Heart left ventricle (tissue), 16 donors: ENCODE measurements around the gene PFDN5. TPM values are rescaled to one million over a fixed set of nuclear protein-coding genes. Genes with fewer than 3 reads are reported as not detected.
A peak's percentile ranks its signal among the peaks of the same experiment; 100 is the strongest.

ENCODE experiments used
- ATAC-seq, 4 donors: fragments of 200-7000 bp; cut with Tn5 transposase; one replicate each; pipeline ENCODE4 v1.9.1; 2020 to 2022; ENCODE audit warnings: moderate library complexity in 4 of 4, mild to moderate bottlenecking in 3 of 4, moderate number of reproducible peaks in 1 of 4
- DNase-seq, 5 donors: peaks; one replicate each; pipeline ENCODE4 v3.0.0-alpha.2; 2020
- H3K27ac ChIP-seq, 12 donors: fragments of 200-600 bp; sonication (generic) in 4 of 12; one replicate each; pipeline versions ENCODE4 v1.5.0 to v1.8.0; 2016 to 2022; ENCODE audit warnings: mild to moderate bottlenecking in 2 of 12
- H3K27me3 ChIP-seq, 9 donors: fragments of 200-600 bp; sonication (generic) in 2 of 9; one replicate each; pipeline versions ENCODE4 v1.5.1 to v1.8.0; 2016 to 2022; ENCODE audit warnings: mild to moderate bottlenecking in 3 of 9
- H3K36me3 ChIP-seq, 9 donors: fragments of 200-600 bp; sonication (generic) in 2 of 9; one replicate each; pipeline versions ENCODE4 v1.5.0 to v1.8.0; 2018 to 2022; ENCODE audit warnings: mild to moderate bottlenecking in 2 of 9
- H3K4me1 ChIP-seq, 12 donors: fragments of 200-600 bp; sonication (generic) in 4 of 12; one replicate each; pipeline versions ENCODE4 v1.5.0 to v1.8.0; 2016 to 2022; ENCODE audit warnings: mild to moderate bottlenecking in 3 of 12
- H3K4me3 ChIP-seq, 12 donors: fragments of 200-600 bp; sonication (generic) in 4 of 12; one replicate each; pipeline versions ENCODE4 v1.5.0 to v1.8.0; 2017 to 2022; ENCODE audit warnings: mild to moderate bottlenecking in 9 of 12, moderate library complexity in 4 of 12
- H3K9me3 ChIP-seq, 12 donors: fragments of 200-600 bp; sonication (generic) in 4 of 12; one replicate each; pipeline versions ENCODE4 v1.5.0 to v1.8.0; 2016 to 2022; ENCODE audit warnings: mild to moderate bottlenecking in 1 of 12
- POLR2A ChIP-seq, 2 donors: fragments of 450-650 bp; IDR thresholded peaks; one replicate each; pipeline ENCODE4 v1.6.1; 2017; ENCODE audit warnings: antibody characterized with exemption in 2 of 2, mild to moderate bottlenecking in 2 of 2, moderate library complexity in 2 of 2
- WGBS, 4 donors: extraction: QIAGEN DNeasy Blood & Tissue Kit in 2 of 4; methylation state at CpG; one replicate each; pipeline versions ENCODE4 v1.1.5 to v1.1.7; 2013 to 2018; 5-methylcytosine and 5-hydroxymethylcytosine counted together
- intact Hi-C, 10 donors: fragments of 100-400 bp; cut with DNase I; formaldehyde crosslinking; loops; one replicate each; pipeline versions ENCODE4 v1.11.1 to v1.14.2; 2022
- polyA plus RNA-seq, 2 donors: library from polyadenylated mRNA; stranded (reverse); fragments of 200-250 nt; gene quantifications; one replicate each; pipeline ENCODE4 v1.2.3, GENCODE V29; 2013
- total RNA-seq, 9 donors: library from RNA; depleted of rRNA in 2 of 9; stranded (reverse); fragments of >200 nt in 2 of 9; fragmentation: NEBNext Ultra II Directional in 3 of 9; extraction: Animal tissue kit (Norgen Biotek cat#: 25700) in 3 of 9; gene quantifications; one replicate each; pipeline versions ENCODE4 v1.1.0 to v1.2.4, GENCODE V29; 2016 to 2023
- TF ChIP-seq, protein P1 (sequence below), 12 donors: fragments of 200-600 bp; sonication (generic) in 4 of 12; IDR thresholded peaks; one replicate each; pipeline versions ENCODE4 v1.5.0 to v1.8.0; 2018 to 2022; ENCODE audit warnings: antibody characterized with exemption in 12 of 12, mild to moderate bottlenecking in 5 of 12
- donor health status: ischemic (EF 13 %, LVEDD 7.1; RV severe dilation, severe dysfunction).
- donor health status: healthy with polysubstance abuse.
- donor health status: DM: no; HTN: yes; CAD: no.
- donor health status: DM: no; HTN: no; CAD: no.
- donor health status: ischemic (EF 25% LVEDD 6.9; RV normal size, moderate dysfunction).
- donor health status: ischemic (EF 25% LVEDD 5.7; RV mildly dilated, moderate dysfunction).
- donor health status: healthy.
- donor health status: DM: yes; HTN: yes; CAD: no.
- donor health status: ischemic (EF 35%, LVEDD 5.7; RV mildly dilated, moderate dysfunction).
- donor health status: nonischemic (EF 11% LVEDD 7.7; RV severe dilation, severe dysfunction).
- donor health status: DM: yes; HTN: yes; CAD: no.
- donor health status: PGD.
- donor health status: ischemic (EF 29% LVEDD 5.4; RV normal size, mild dysfunction).
- donor health status: nonischemic (EF 23%, LVEDD 6.1; RV moderate dilation, normal function).

The PFDN5 gene
- total and polyA plus RNA-seq, 11 donors, result 289 to 979 (median 360) TPM

- ATAC-seq (no peak), DNase-seq (no peak)
- TF ChIP-seq, protein P1, sequence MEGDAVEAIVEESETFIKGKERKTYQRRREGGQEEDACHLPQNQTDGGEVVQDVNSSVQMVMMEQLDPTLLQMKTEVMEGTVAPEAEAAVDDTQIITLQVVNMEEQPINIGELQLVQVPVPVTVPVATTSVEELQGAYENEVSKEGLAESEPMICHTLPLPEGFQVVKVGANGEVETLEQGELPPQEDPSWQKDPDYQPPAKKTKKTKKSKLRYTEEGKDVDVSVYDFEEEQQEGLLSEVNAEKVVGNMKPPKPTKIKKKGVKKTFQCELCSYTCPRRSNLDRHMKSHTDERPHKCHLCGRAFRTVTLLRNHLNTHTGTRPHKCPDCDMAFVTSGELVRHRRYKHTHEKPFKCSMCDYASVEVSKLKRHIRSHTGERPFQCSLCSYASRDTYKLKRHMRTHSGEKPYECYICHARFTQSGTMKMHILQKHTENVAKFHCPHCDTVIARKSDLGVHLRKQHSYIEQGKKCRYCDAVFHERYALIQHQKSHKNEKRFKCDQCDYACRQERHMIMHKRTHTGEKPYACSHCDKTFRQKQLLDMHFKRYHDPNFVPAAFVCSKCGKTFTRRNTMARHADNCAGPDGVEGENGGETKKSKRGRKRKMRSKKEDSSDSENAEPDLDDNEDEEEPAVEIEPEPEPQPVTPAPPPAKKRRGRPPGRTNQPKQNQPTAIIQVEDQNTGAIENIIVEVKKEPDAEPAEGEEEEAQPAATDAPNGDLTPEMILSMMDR (IDR thresholded peaks at IDR 0.05), result no peak
- Histone ChIP-seq H3K9me3 (no peaks in the 10 kb centered on the region), H3K27ac (peak overlapping the region in 3 of 12 donors; percentile 91 to 96 (median 92)), H3K36me3 (peaks cover 0 to 26% (median 16%) of the 10 kb centered on the region in 9 donors), H3K4me3 (peak overlapping the region in 7 of 12 donors; percentile 66 to 97 (median 87)), H3K4me1 (peaks cover 0 to 39% (median 24%) of the 10 kb centered on the region in 12 donors), H3K27me3 (no peaks in the 10 kb centered on the region)
- intact Hi-C loops, result loop anchor here in 2 of 10 donors (2.0 to 5.0 kb wide), 2 partner anchors 32 to 41 kb away; no protein-coding TSS in a partner anchor
- WGBS, 4 donors, result 87 to 93% (median 92%) methylated on average over 12 to 13 of the region's 13 CpGs
Measured at GRCh38 chr12:53253298-53253697, 42.0 kb upstream of the PFDN5 start.

DNA sequence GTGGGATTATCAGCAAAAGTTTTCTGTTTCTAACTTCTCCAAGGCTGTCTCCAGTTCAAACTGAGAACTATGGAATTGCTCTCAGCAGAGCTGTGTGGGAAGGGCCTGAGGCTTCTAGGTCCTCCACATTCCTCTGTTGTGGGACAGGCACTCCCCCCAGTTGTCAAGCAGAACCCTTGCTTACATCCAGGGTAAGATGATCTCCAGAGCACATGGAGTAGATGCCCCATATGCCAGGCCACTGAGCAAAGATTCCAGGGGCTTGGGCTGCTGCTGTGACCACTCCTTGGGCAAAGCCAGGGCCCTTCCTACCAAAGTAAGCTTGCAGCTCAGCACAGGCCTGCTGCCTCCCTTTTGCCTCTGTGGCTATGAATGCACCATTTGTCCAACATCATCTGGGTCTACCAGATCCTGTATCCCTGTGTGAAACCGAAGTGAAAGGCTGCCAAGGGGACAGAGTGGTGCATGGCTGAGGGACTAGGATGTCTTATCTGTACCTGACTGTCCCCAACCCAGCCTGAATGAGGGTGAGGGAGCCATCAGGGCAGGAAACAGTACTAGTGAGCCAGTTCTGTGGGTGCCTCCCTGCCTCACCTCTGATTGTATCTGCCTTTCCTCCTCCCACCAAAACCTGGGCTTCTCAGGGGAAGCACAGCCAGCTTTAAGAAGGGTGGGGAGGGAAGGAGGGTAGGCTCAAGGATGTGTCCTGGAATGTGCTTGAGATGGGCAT is 40.4 kb upstream of the PFDN5 start:
- Histone ChIP-seq H3K36me3 (peaks cover 0 to 26% (median 16%) of the 10 kb centered on the region in 9 donors), H3K9me3 (no peaks in the 10 kb centered on the region), H3K4me1 (peaks cover 0 to 39% (median 24%) of the 10 kb centered on the region in 12 donors), H3K4me3 (no peak overlapping the region), H3K27ac (no peak overlapping the region), H3K27me3 (no peaks in the 10 kb centered on the region)
- intact Hi-C loops, result loop anchor here in 1 of 10 donors (5.0 kb wide), 1 partner anchor 43 kb away; no protein-coding TSS in a partner anchor
- WGBS, 4 donors, result 75 to 85% (median 82%) methylated on average over 1 of the region's 1 CpG
- no peak for ATAC-seq
- no peak for DNase-seq
- TF ChIP-seq POLR2A (IDR thresholded peaks at IDR 0.05), result no peak

DNA sequence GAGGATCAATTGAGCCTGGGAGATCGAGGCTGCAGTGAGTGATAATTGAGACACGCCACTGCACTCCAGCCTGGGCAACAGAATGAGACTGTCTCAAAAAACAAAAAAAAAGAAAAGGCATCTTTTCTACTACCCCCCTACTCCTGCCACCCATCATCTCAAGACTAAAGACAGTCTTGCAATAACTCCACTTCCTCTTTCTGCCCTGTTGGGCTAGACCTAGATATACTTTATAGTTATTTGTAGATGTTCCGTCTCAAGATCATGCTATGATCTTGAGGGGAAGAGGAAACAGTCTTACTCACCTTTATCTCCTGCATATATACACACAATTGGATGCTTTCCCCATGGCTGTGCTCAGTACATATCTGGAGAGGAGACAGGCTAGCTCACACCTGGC is 39.3 kb upstream of the PFDN5 start:
- H3K4me3 ChIP-seq, result no peak overlapping the region
- H3K36me3 ChIP-seq, result peaks cover 0 to 26% (median 16%) of the 10 kb centered on the region in 9 donors
- H3K27ac ChIP-seq, result no peak overlapping the region
- H3K9me3 ChIP-seq, result no peaks in the 10 kb centered on the region
- no peak for DNase-seq
- no peak for ATAC-seq
- no peaks in the 10 kb centered on the region for H3K27me3 ChIP-seq
- WGBS, 4 donors, result 84 to 95% (median 90%) methylated on average over 3 of the region's 3 CpGs
- intact Hi-C loops, result no loop called here
- H3K4me1 ChIP-seq, result peaks cover 0 to 34% (median 19%) of the 10 kb centered on the region in 12 donors
- no peak for TF ChIP-seq POLR2A (IDR thresholded peaks at IDR 0.05)
- TF ChIP-seq, protein P1 (IDR thresholded peaks at IDR 0.05), result no peak

DNA sequence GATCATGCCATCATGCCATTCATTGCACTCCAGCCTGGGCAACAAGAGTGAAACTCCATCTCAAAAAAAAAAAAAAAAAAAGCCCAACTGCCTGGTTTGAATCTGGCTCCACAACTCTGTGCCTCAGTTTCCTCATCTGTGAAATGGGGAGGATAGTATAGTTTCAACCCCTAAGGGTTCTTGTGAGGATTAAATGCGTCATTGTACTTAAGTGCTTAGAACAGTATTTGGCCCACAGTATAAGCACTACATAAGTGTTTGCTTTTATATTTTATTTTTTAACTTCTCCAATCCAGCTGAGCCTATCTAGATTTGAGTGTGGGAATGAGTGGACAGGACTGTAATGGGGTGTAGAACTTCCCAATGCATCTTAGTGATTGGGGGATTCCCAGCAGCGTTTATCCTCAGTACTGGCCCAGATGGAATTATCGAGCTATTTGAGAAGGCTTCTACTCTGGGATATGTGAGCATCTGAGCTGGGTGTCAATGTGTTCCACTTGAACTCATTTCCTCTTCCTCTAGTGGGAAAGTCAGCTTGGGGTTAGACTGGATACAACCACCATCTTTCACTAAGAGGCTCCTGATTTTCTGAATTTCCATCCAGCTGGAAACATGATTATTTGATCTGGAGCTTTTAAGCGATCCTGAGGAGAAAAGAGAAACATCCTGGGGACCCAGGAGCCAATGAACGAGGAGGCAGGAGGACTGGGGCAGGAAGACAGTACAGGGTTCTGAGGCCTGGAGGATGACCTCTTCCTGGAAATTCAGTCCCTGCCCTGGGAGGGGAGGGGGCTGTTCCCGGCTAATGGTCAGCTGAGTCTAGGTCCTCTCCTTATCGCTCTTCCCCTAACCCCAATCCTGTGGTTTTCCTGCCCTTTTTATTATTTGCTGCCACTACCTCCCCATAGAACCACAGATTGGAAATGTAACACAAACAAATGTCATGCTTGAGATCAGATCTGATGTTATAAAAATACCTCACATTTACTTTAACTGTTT is 36.5 kb upstream of the PFDN5 start:
- Histone ChIP-seq H3K27me3 (no peaks in the 10 kb centered on the region), H3K4me1 (peaks cover 0 to 12% (median under 1%) of the 10 kb centered on the region in 12 donors), H3K36me3 (peaks cover 0 to 18% (median 11%) of the 10 kb centered on the region in 9 donors), H3K9me3 (no peaks in the 10 kb centered on the region), H3K27ac (peak overlapping the region in 2 of 12 donors; percentile 18 to 32), H3K4me3 (no peak overlapping the region)
- TF ChIP-seq, protein P1 (IDR thresholded peaks at IDR 0.05), result no peak
- no peak for TF ChIP-seq POLR2A (IDR thresholded peaks at IDR 0.05)
- intact Hi-C loops, result no loop called here
- WGBS, 4 donors, result 50 to 59% (median 56%) methylated on average over 7 of the region's 7 CpGs
- ATAC-seq, result peak in 1 of 4 donors; percentile 45
- no peak for DNase-seq
